PC-3 (cell line): ENCODE measurements around the gene ANKS4B. TPM values are rescaled to one million over a fixed set of nuclear protein-coding genes. Genes with fewer than 3 reads are reported as not detected.
"Not testable (repeated sequence)": the region's sequence is repeated elsewhere in the genome, so short reads cannot be mapped to it uniquely, and the experiment has no call there.

Experiments
- ATAC-seq: fragments of 200-7000 bp; cut with Tn5 transposase; 2 replicates; pipeline ENCODE4 v1.9.1; 2020; ENCODE audit warnings: mild to moderate bottlenecking, moderate library complexity
- BruUV-seq: library from RNA; stranded (reverse); fragments of 400-500 nt; replicated peaks from 2 replicates; lab custom pipeline; 2021; lab: Mats Ljungman, UMichigan
- CTCF ChIA-PET: fragments of 300-600 bp; sonication (Branson Sonifier 250); formaldehyde crosslinking; loops from one replicate; lab custom pipeline; 2022; ENCODE audit warnings: antibody characterized with exemption; lab: Charles Lee
- POLR2A ChIA-PET: fragments of 300-600 bp; sonication (Branson Sonifier 250); formaldehyde crosslinking; loops from one replicate; lab custom pipeline; 2022; ENCODE audit warnings: antibody characterized with exemption; ENCODE audit not compliant: unreplicated experiment; lab: Charles Lee
- DNase-seq: peaks from one replicate; pipeline ENCODE4 v3.0.0-alpha.2; 2015
- H2AFZ ChIP-seq: fragments of 300-600 bp; sonication (generic); 2 replicates; pipeline ENCODE4 v1.6.0; 2016; ENCODE audit warnings: antibody characterized with exemption, low read length
- H3F3A ChIP-seq: fragments of 300-600 bp; sonication (generic); one replicate; pipeline ENCODE4 v1.6.0; 2017; ENCODE audit warnings: antibody characterized with exemption, low read length, control low read depth, mild to moderate bottlenecking; ENCODE audit not compliant: unreplicated experiment
- H3K27ac ChIP-seq: fragments of 300-600 bp; sonication (generic); 2 replicates; pipeline ENCODE4 v1.5.1; 2016; ENCODE audit warnings: mild to moderate bottlenecking, low read length
- H3K27me3 ChIP-seq: fragments of 300-600 bp; sonication (generic); 2 replicates; pipeline ENCODE4 v1.6.1; 2016; ENCODE audit warnings: low read length, mixed read lengths
- H3K36me3 ChIP-seq: fragments of 300-600 bp; sonication (generic); 2 replicates; pipeline ENCODE4 v1.6.1; 2016; ENCODE audit warnings: low read depth, mixed run types, low read length, mixed read lengths
- H3K4me1 ChIP-seq: fragments of 300-600 bp; sonication (generic); 2 replicates; pipeline ENCODE4 v1.5.1; 2016; ENCODE audit warnings: low read length; ENCODE audit not compliant: insufficient read depth
- H3K4me2 ChIP-seq: fragments of 300-600 bp; sonication (generic); 2 replicates; pipeline ENCODE4 v1.6.0; 2016; ENCODE audit warnings: low read length
- H3K4me3 ChIP-seq: fragments of 300-600 bp; sonication (generic); 2 replicates; pipeline ENCODE4 v1.5.1; 2016; ENCODE audit warnings: mild to moderate bottlenecking, low read length, mixed read lengths
- H3K79me2 ChIP-seq: fragments of 300-600 bp; sonication (generic); 2 replicates; pipeline ENCODE4 v1.6.1; 2017; ENCODE audit warnings: low read length, mixed read lengths
- H3K9ac ChIP-seq: fragments of 300-600 bp; sonication (generic); 2 replicates; pipeline ENCODE4 v1.6.0; 2016; ENCODE audit warnings: mild to moderate bottlenecking, low read length
- H3K9me2 ChIP-seq: fragments of 300-600 bp; sonication (generic); replicated peaks from 2 replicates; pipeline ENCODE4 v1.6.1; 2016; ENCODE audit warnings: mixed run types, low read length, mixed read lengths
- H3K9me3 ChIP-seq: fragments of 300-600 bp; sonication (generic); 2 replicates; pipeline ENCODE4 v1.6.1; 2016; ENCODE audit warnings: low read length, mixed read lengths
- H4K20me1 ChIP-seq: fragments of 300-600 bp; sonication (generic); 2 replicates; pipeline ENCODE4 v1.6.1; 2016; ENCODE audit warnings: low read length, mixed read lengths
- CTCF ChIP-seq: fragments of 300-600 bp; sonication (generic); conservative IDR thresholded peaks from 2 replicates; pipeline ENCODE4 v1.5.1; 2017; ENCODE audit warnings: antibody characterized with exemption, low read depth, mild to moderate bottlenecking, low read length
- EZH2 ChIP-seq: fragments of 300-600 bp; sonication (generic); IDR thresholded peaks from one replicate; pipeline ENCODE4 v1.6.1; 2017; ENCODE audit warnings: antibody characterized with exemption, mild to moderate bottlenecking, low read length; ENCODE audit not compliant: unreplicated experiment
- EZH2phosphoT487 ChIP-seq: fragments of 300-600 bp; sonication (generic); IDR thresholded peaks from 2 replicates; pipeline ENCODE4 v1.6.1; 2018; ENCODE audit warnings: mild to moderate bottlenecking, antibody characterized with exemption, low read length, borderline replicate concordance
- intact Hi-C: fragments of 100-400 bp; cut with micrococcal nuclease; formaldehyde crosslinking; loops from 2 replicates; pipeline ENCODE4 v1.9.0; 2023
- total RNA-seq: library from RNA; depleted of rRNA; stranded (reverse); fragments of >200 nt; gene quantifications from 2 replicates; pipeline ENCODE4 v1.2.3, GENCODE V29; 2014

Gene ANKS4B
- total RNA-seq, 1 experiment from 2014 or later = not detected

GRCh38 chr16:21284414-21284813, 50.9 kb downstream of the ANKS4B start:
- H3K36me3 ChIP-seq = no peaks in the 10 kb centered on the region
- no peaks in the 10 kb centered on the region for H3K9me2 ChIP-seq
- POLR2A ChIA-PET = no interaction called here
- DNase-seq = no peak
- no peaks in the 10 kb centered on the region for H4K20me1 ChIP-seq
- CTCF ChIA-PET = no interaction called here
- no TSS peak for BruUV-seq
- H3K4me2 ChIP-seq = no peak overlapping the region
- no peaks in the 10 kb centered on the region for H3K79me2 ChIP-seq
- no peaks in the 10 kb centered on the region for H3K9me3 ChIP-seq
- H3K4me1 ChIP-seq = no peaks in the 10 kb centered on the region
- intact Hi-C loops = no loop called here
- peaks cover 39% of the 10 kb centered on the region for H3K27me3 ChIP-seq
- H3K4me3 ChIP-seq = no peak overlapping the region
- no peak for ATAC-seq
- H2AFZ ChIP-seq = no peak overlapping the region
- H3K9ac ChIP-seq = no peak overlapping the region
- no peaks in the 10 kb centered on the region for H3F3A ChIP-seq
- no peak for TF ChIP-seq EZH2phosphoT487
- no peak for TF ChIP-seq CTCF
- no peak for TF ChIP-seq EZH2
- H3K27ac ChIP-seq = no peak overlapping the region

- Histone ChIP-seq H3K4me3 (no peak overlapping the region), H2AFZ (no peak overlapping the region), H3K36me3 (no peaks in the 10 kb centered on the region), H3K4me1 (no peaks in the 10 kb centered on the region), H3K9ac (no peak overlapping the region), H3K79me2 (no peaks in the 10 kb centered on the region), H3K27ac (no peak overlapping the region), H3K9me3 (no peaks in the 10 kb centered on the region), H3F3A (no peaks in the 10 kb centered on the region), H4K20me1 (no peaks in the 10 kb centered on the region), H3K27me3 (peaks cover 36% of the 10 kb centered on the region), H3K4me2 (no peak overlapping the region), H3K9me2 (no peaks in the 10 kb centered on the region)
- TF ChIP-seq CTCF = no peak
- no peak for TF ChIP-seq EZH2phosphoT487
- no peak for TF ChIP-seq EZH2
- no peak for ATAC-seq
- no TSS peak for BruUV-seq
- ChIA-PET POLR2A (no interaction called here), CTCF (interaction anchor here (0.9 kb wide), 1 partner anchor 15 kb away, joined by 3 read pairs; no protein-coding TSS in a partner anchor)
- intact Hi-C loops = no loop called here
- DNase-seq = no peak
Observed at GRCh38 chr16:21285314-21285713, 51.8 kb downstream of the ANKS4B start.

- H3K9me3 ChIP-seq, H3K36me3 ChIP-seq, H3K4me2 ChIP-seq, H4K20me1 ChIP-seq, H2AFZ ChIP-seq, H3K27ac ChIP-seq, H3F3A ChIP-seq, BruUV-seq, DNase-seq, H3K79me2 ChIP-seq, H3K4me1 ChIP-seq, intact Hi-C loops, H3K9ac ChIP-seq, H3K4me3 ChIP-seq, H3K9me2 ChIP-seq, ATAC-seq, POLR2A ChIA-PET, CTCF ChIA-PET: not testable (repeated sequence)
- H3K27me3 ChIP-seq = peaks cover 42% of the 10 kb centered on the region
Observed at GRCh38 chr16:21289789-21290188, 56.3 kb downstream of the ANKS4B start.
